Astrocyte of the spinal cord (primary cell): ENCODE data around the gene EFNA1.
A peak's percentile ranks its signal among the peaks of the same experiment; 100 is the strongest.
"Not testable (repeated sequence)": the region's sequence is repeated elsewhere in the genome, so short reads cannot be mapped to it uniquely, and the experiment has no call there.

Experiments
- DNase-seq: peaks from one replicate; pipeline ENCODE4 v3.0.0; 2011; ENCODE audit warnings: low read depth, low spot score
- H3K4me3 ChIP-seq: 2 replicates; pipeline ENCODE4 v1.5.1; 2011; ENCODE audit warnings: low read depth, mild to moderate bottlenecking, low read length, moderate library complexity
- CTCF ChIP-seq: IDR thresholded peaks from 2 replicates; pipeline ENCODE4 v1.5.1; 2012; ENCODE audit warnings: low read depth, mild to moderate bottlenecking, low read length, inconsistent platforms
- in situ Hi-C: cut with HindIII; loops from 2 replicates; pipeline ENCODE4 v1.10.0; 2017; ENCODE audit warnings: low sequenced_read_pairs

Gene EFNA1

GRCh38 chr1:155166471-155167165 lies 38.9 kb downstream of the EFNA1 start:
- no peak for DNase-seq

GRCh38 chr1:155167166-155168104 lies 39.8 kb downstream of the EFNA1 start:
- DNase-seq, result peak; percentile 81
- H3K4me3 ChIP-seq, result no peak overlapping the region
- in situ Hi-C loops, result no loop called here
- peak; percentile 89 for TF ChIP-seq CTCF

More at GRCh38 chr1:155166471-155167165, 38.9 kb downstream of the EFNA1 start:
- H3K4me3 ChIP-seq, result no peak overlapping the region
- no peak for TF ChIP-seq CTCF
- in situ Hi-C loops, result no loop called here

GRCh38 chr1:155168105-155168445 lies 40.4 kb downstream of the EFNA1 start:
- H3K4me3 ChIP-seq, DNase-seq, in situ Hi-C loops: not testable (repeated sequence)

- in situ Hi-C loops, result no loop called here
- no peak for DNase-seq
- H3K4me3 ChIP-seq, result no peak overlapping the region
- no peak for TF ChIP-seq CTCF
Observed at GRCh38 chr1:155168456-155169210, 41.0 kb downstream of the EFNA1 start.

GRCh38 chr1:155169541-155169940 lies 41.9 kb downstream of the EFNA1 start:
- TF ChIP-seq CTCF, result no peak
- in situ Hi-C loops, result no loop called here
- H3K4me3 ChIP-seq, result no peak overlapping the region
- DNase-seq, result no peak

- no peak overlapping the region for H3K4me3 ChIP-seq
Observed at GRCh38 chr1:155170101-155170785, 42.6 kb downstream of the EFNA1 start.

More at GRCh38 chr1:155170101-155170785, 42.6 kb downstream of the EFNA1 start:
- no peak for DNase-seq
- in situ Hi-C loops, result no loop called here
- TF ChIP-seq CTCF, result no peak
